ENCODE measurements around the gene TSC2.
"Not testable (repeated sequence)": the region's sequence is repeated elsewhere in the genome, so short reads cannot be mapped to it uniquely, and the experiment has no call there.

The TSC2 gene

DNA sequence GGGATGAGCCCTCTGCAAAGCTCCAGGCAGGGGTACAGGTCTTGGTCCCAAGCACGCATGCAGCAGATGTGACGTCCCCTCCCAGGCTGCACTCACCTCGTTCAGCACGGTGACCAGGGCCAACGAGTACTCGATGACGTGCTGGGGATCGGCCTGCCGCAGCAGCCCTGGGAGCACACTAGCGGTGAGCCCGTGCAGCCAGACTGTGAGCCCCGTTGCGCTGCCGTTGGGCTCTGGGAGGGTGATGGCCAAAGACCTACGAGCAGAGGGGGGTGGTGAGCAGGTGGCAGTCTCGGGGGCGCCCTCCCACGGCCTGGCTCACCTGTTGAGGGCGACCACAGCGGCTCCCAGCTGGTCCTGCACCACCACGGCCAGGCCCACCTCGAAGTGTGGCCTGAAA, 58.0 kb downstream of the TSC2 start:
- H3K27me3 ChIP-seq (replicated peaks in 2 of 5; ENCODE audit: control insufficient read depth in 4 of 5, insufficient read depth in 5 of 5, low read length in 4 of 5); CTCF ChIA-PET; H3K4me1 ChIP-seq (ENCODE audit: control extremely low read depth in 1 of 4, control insufficient read depth in 4 of 4, insufficient read depth in 4 of 4, low read length in 3 of 4); POLR2A ChIA-PET; H3K9me3 ChIP-seq (ENCODE audit: control extremely low read depth in 1 of 5, control insufficient read depth in 4 of 5, insufficient read depth in 2 of 5, low read depth in 1 of 5, low read length in 4 of 5); H3K27ac ChIP-seq (ENCODE audit: insufficient read depth in 1 of 2, low read depth in 1 of 2, low read length in 2 of 2, poor library complexity in 1 of 2, severe bottlenecking in 2 of 2); DNase-seq; H3K4me3 ChIP-seq (ENCODE audit: control insufficient read depth in 1 of 7, extremely low read depth in 1 of 7, insufficient read depth in 4 of 7, low read depth in 2 of 7, low read length in 6 of 7): not testable (repeated sequence)
- 97% methylated on average over 6 of the region's 22 CpGs for WGBS (ENCODE audit: insufficient coverage)
- H3K36me3 ChIP-seq (ENCODE audit: control insufficient read depth in 4 of 4, insufficient read depth in 4 of 4, low read length in 3 of 4), result peaks cover 2 to 40% (median 4%) of the 10 kb centered on the region in 4 experiments

DNA sequence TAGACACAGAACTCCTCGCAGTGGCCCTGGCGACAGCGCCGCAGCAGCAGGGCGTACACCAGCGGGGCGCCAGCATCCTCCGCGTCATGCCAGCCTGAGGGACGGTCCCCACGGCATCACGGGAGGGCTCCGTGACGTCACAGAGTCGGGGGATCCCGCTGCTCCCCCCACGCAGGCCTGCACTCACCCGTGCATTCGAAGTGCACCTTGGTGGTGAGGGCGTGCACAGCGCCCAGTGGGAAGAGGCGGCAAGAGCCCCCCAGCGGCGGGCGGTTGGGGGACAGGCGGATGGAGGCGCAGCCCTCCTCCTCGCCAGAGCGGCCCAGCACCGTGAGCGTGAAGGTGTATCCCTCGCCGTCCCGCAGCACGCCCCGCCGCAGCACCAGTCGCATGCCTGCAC, 58.4 kb downstream of the TSC2 start:
- DNase-seq; H3K9me3 ChIP-seq (ENCODE audit: control extremely low read depth in 1 of 5, control insufficient read depth in 4 of 5, insufficient read depth in 2 of 5, low read depth in 1 of 5, low read length in 4 of 5); POLR2A ChIA-PET; CTCF ChIA-PET; H3K4me1 ChIP-seq (ENCODE audit: control extremely low read depth in 1 of 4, control insufficient read depth in 4 of 4, insufficient read depth in 4 of 4, low read length in 3 of 4); H3K27me3 ChIP-seq (replicated peaks in 2 of 5; ENCODE audit: control insufficient read depth in 4 of 5, insufficient read depth in 5 of 5, low read length in 4 of 5); H3K27ac ChIP-seq (ENCODE audit: insufficient read depth in 1 of 2, low read depth in 1 of 2, low read length in 2 of 2, poor library complexity in 1 of 2, severe bottlenecking in 2 of 2); H3K4me3 ChIP-seq (ENCODE audit: control insufficient read depth in 1 of 7, extremely low read depth in 1 of 7, insufficient read depth in 4 of 7, low read depth in 2 of 7, low read length in 6 of 7): not testable (repeated sequence)
- H3K36me3 ChIP-seq (ENCODE audit: control insufficient read depth in 4 of 4, insufficient read depth in 4 of 4, low read length in 3 of 4), result peaks cover 2 to 44% (median 6%) of the 10 kb centered on the region in 4 experiments
- WGBS (ENCODE audit: insufficient coverage), result 99% methylated on average over 19 of the region's 38 CpGs

DNA sequence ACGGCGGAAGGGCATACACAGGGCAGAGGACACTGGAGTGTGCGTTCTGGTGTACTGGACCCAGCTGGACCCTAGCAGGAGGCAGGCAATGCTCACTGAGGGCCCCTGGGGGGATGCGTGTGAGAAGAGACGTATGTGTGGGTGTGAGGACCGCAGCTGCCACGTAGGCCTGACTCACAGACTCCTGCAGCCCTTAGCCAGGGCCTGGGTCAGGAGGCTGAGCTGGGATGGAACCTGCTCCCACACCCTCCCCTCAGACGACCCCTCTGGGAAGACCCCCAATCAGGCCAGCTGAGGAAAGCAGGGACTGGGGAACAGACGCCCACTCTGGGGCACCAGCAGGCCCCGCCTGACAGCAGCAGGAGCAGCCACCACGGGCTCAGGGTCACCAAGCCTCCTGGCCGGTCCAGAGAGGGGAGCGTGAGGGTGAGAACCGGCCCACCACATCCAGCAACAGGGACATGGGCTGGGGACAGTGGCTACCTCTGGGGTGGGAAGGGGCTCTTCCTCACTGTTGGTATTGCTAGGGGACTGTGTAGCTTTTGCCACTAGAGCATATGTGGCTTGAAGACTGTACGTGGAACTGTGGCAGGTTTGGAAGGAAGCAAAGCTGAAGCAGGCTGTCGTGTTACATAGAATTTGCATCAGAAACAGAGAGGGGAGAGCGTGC, 59.5 kb downstream of the TSC2 start:
- WGBS (ENCODE audit: insufficient coverage), result 99% methylated on average over 12 of the region's 17 CpGs
- H3K27ac ChIP-seq (ENCODE audit: insufficient read depth in 1 of 2, low read depth in 1 of 2, low read length in 2 of 2, poor library complexity in 1 of 2, severe bottlenecking in 2 of 2), result not testable (repeated sequence)

DNA sequence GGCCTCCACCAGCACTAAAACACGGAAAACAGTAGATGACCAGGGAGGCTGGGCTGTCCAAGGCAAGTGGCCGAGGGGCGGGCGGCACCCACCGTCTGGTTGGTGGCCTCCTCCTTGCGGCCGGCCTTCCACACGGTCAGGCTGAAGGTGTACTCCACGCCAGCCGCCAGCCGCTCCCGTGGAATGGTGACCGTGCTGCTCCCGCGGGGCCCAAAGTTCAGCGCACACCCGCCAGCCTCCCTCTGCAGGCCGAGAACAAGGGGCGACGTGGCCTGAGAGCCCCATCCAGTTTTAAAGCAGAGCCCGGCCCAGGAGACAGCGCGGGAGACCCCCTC, 60.0 kb downstream of the TSC2 start:
- DNase-seq; H3K9me3 ChIP-seq (ENCODE audit: control extremely low read depth in 1 of 5, control insufficient read depth in 4 of 5, insufficient read depth in 2 of 5, low read depth in 1 of 5, low read length in 4 of 5); H3K4me1 ChIP-seq (ENCODE audit: control extremely low read depth in 1 of 4, control insufficient read depth in 4 of 4, insufficient read depth in 4 of 4, low read length in 3 of 4); POLR2A ChIA-PET; H3K4me3 ChIP-seq (ENCODE audit: control insufficient read depth in 1 of 7, extremely low read depth in 1 of 7, insufficient read depth in 4 of 7, low read depth in 2 of 7, low read length in 6 of 7); H3K27me3 ChIP-seq (replicated peaks in 2 of 5; ENCODE audit: control insufficient read depth in 4 of 5, insufficient read depth in 5 of 5, low read length in 4 of 5); CTCF ChIA-PET; H3K27ac ChIP-seq (ENCODE audit: insufficient read depth in 1 of 2, low read depth in 1 of 2, low read length in 2 of 2, poor library complexity in 1 of 2, severe bottlenecking in 2 of 2): not testable (repeated sequence)
- H3K36me3 ChIP-seq (ENCODE audit: control insufficient read depth in 4 of 4, insufficient read depth in 4 of 4, low read length in 3 of 4), result peaks cover under 1 to 44% (median 6%) of the 10 kb centered on the region in 4 experiments
- WGBS (ENCODE audit: insufficient coverage), result 96% methylated on average over 8 of the region's 23 CpGs

More for the DNA sequence above, 59.5 kb downstream of the TSC2 start:
- POLR2A ChIA-PET; CTCF ChIA-PET; H3K27me3 ChIP-seq (replicated peaks in 2 of 5; ENCODE audit: control insufficient read depth in 4 of 5, insufficient read depth in 5 of 5, low read length in 4 of 5); H3K4me3 ChIP-seq (ENCODE audit: control insufficient read depth in 1 of 7, extremely low read depth in 1 of 7, insufficient read depth in 4 of 7, low read depth in 2 of 7, low read length in 6 of 7); DNase-seq; H3K4me1 ChIP-seq (ENCODE audit: control extremely low read depth in 1 of 4, control insufficient read depth in 4 of 4, insufficient read depth in 4 of 4, low read length in 3 of 4); H3K9me3 ChIP-seq (ENCODE audit: control extremely low read depth in 1 of 5, control insufficient read depth in 4 of 5, insufficient read depth in 2 of 5, low read depth in 1 of 5, low read length in 4 of 5): not testable (repeated sequence)
- peaks cover 2 to 45% (median 6%) of the 10 kb centered on the region in 4 experiments for H3K36me3 ChIP-seq (ENCODE audit: control insufficient read depth in 4 of 4, insufficient read depth in 4 of 4, low read length in 3 of 4)

DNA sequence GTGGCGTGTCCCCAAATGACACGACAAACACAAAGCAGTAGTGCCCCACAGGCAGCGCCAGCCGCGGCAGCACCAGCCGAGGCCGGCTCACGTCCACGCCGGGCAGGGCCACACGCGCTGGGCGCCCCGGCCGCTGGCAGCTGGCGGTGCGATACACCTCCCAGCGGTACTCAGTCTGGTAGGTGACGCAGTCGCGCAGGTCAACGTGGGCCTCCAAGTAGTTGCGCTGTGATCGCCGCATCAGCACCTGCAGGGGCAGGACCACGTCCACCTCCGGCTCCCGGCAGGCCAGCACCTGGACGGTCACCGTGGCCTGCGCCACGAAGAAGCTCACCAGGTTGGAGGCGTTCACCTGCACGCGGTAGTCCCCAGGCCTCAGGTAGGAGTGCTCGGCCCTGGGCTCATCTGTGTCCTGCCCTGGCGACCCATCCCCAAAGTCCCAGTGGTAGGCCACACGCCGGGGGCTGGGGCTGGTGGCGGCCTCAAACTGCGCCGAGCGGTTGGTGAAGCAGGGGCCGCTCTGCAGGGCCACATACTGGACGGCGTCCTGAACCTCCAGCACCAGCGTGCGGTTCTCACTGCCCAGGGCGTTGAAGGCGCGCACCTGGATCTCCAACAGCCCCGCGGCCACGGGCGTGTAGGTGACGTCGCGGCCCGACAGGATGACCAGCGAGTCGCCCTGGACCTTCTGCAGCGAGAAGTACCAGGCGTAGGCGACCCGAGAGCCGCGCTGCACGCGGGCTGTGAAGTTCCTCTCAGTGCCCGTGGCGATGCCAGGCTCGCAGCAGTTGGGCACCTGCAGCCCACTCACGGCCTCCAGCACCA, 60.9 kb downstream of the TSC2 start:
- H3K27ac ChIP-seq (ENCODE audit: insufficient read depth in 1 of 2, low read depth in 1 of 2, low read length in 2 of 2, poor library complexity in 1 of 2, severe bottlenecking in 2 of 2); CTCF ChIA-PET; H3K27me3 ChIP-seq (replicated peaks in 2 of 5; ENCODE audit: control insufficient read depth in 4 of 5, insufficient read depth in 5 of 5, low read length in 4 of 5); H3K4me3 ChIP-seq (ENCODE audit: control insufficient read depth in 1 of 7, extremely low read depth in 1 of 7, insufficient read depth in 4 of 7, low read depth in 2 of 7, low read length in 6 of 7); POLR2A ChIA-PET; H3K4me1 ChIP-seq (ENCODE audit: control extremely low read depth in 1 of 4, control insufficient read depth in 4 of 4, insufficient read depth in 4 of 4, low read length in 3 of 4); H3K9me3 ChIP-seq (ENCODE audit: control extremely low read depth in 1 of 5, control insufficient read depth in 4 of 5, insufficient read depth in 2 of 5, low read depth in 1 of 5, low read length in 4 of 5); DNase-seq: not testable (repeated sequence)
- 98% methylated on average over 58 of the region's 73 CpGs for WGBS (ENCODE audit: insufficient coverage)
- H3K36me3 ChIP-seq (ENCODE audit: control insufficient read depth in 4 of 4, insufficient read depth in 4 of 4, low read length in 3 of 4), result peaks cover 0 to 41% (median 6%) of the 10 kb centered on the region in 4 experiments

DNA sequence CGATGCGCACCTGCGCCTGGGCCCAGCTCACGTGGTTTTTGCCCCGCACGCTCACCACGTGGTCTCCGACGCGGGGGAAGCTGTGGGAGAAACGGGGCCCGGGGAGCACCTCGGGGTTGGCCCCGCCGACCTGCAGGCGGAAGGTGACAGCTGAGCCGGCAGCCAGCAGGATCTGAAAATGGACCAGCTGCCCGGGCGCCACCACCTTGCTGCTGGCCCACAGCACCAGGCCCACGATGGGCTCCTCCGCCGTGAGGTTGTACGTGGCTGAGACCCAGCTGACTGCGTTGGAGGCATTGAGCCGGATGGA, 61.4 kb downstream of the TSC2 start:
- H3K4me1 ChIP-seq (ENCODE audit: control extremely low read depth in 1 of 4, control insufficient read depth in 4 of 4, insufficient read depth in 4 of 4, low read length in 3 of 4); H3K27ac ChIP-seq (ENCODE audit: insufficient read depth in 1 of 2, low read depth in 1 of 2, low read length in 2 of 2, poor library complexity in 1 of 2, severe bottlenecking in 2 of 2); CTCF ChIA-PET; POLR2A ChIA-PET; H3K9me3 ChIP-seq (ENCODE audit: control extremely low read depth in 1 of 5, control insufficient read depth in 4 of 5, insufficient read depth in 2 of 5, low read depth in 1 of 5, low read length in 4 of 5); H3K27me3 ChIP-seq (replicated peaks in 2 of 5; ENCODE audit: control insufficient read depth in 4 of 5, insufficient read depth in 5 of 5, low read length in 4 of 5); H3K4me3 ChIP-seq (ENCODE audit: control insufficient read depth in 1 of 7, extremely low read depth in 1 of 7, insufficient read depth in 4 of 7, low read depth in 2 of 7, low read length in 6 of 7); DNase-seq: not testable (repeated sequence)
- peaks cover 0 to 44% (median 7%) of the 10 kb centered on the region in 4 experiments for H3K36me3 ChIP-seq (ENCODE audit: control insufficient read depth in 4 of 4, insufficient read depth in 4 of 4, low read length in 3 of 4)
- WGBS (ENCODE audit: insufficient coverage), result 96% methylated on average over 20 of the region's 25 CpGs

DNA sequence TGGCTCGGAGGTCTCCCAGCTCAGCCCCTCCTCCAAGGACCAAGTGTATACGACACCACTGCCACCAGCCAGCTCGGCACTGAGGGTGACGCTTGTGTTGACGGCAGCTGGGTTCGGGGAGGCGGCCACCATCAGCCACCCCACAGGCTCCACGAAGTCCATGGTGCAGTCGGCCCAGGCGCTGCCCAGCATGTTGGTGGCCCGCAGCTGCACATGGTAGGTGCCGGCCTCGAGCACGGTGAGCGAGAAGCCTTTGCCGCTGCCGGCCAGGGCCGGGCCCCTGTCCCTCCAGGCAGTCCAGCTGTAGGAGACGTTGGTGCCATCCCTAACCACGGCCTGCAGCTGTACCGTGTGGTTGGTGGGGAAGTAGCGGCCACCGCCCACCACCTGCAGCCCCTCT, 62.1 kb downstream of the TSC2 start:
- POLR2A ChIA-PET; H3K4me1 ChIP-seq (ENCODE audit: control extremely low read depth in 1 of 4, control insufficient read depth in 4 of 4, insufficient read depth in 4 of 4, low read length in 3 of 4): not testable (repeated sequence)
- WGBS (ENCODE audit: insufficient coverage), result over 99% methylated on average over 15 of the region's 23 CpGs

More for the DNA sequence above, 62.1 kb downstream of the TSC2 start:
- CTCF ChIA-PET; H3K27ac ChIP-seq (ENCODE audit: insufficient read depth in 1 of 2, low read depth in 1 of 2, low read length in 2 of 2, poor library complexity in 1 of 2, severe bottlenecking in 2 of 2); H3K27me3 ChIP-seq (replicated peaks in 2 of 5; ENCODE audit: control insufficient read depth in 4 of 5, insufficient read depth in 5 of 5, low read length in 4 of 5); DNase-seq; H3K9me3 ChIP-seq (ENCODE audit: control extremely low read depth in 1 of 5, control insufficient read depth in 4 of 5, insufficient read depth in 2 of 5, low read depth in 1 of 5, low read length in 4 of 5); H3K4me3 ChIP-seq (ENCODE audit: control insufficient read depth in 1 of 7, extremely low read depth in 1 of 7, insufficient read depth in 4 of 7, low read depth in 2 of 7, low read length in 6 of 7): not testable (repeated sequence)
- peaks cover 0 to 44% (median 8%) of the 10 kb centered on the region in 4 experiments for H3K36me3 ChIP-seq (ENCODE audit: control insufficient read depth in 4 of 4, insufficient read depth in 4 of 4, low read length in 3 of 4)
